ENCODE measurements around the gene NSMCE3. TPM values are rescaled to one million over a fixed set of nuclear protein-coding genes. Genes with fewer than 3 reads are reported as not detected.

Gene NSMCE3
- total RNA-seq, 1 experiment from 2014 or later = 8.0 TPM

- BruUV-seq (replicated peaks) = no TSS peak
- TF ChIP-seq CTCF (conservative IDR thresholded peaks at IDR 0.05; ENCODE audit: low read depth, low read length) = no peak
- TF ChIP-seq EZH2 (IDR thresholded peaks at IDR 0.05; ENCODE audit: low read length, unreplicated experiment) = no peak
- no peak for TF ChIP-seq EZH2phosphoT487 (IDR thresholded peaks at IDR 0.05; ENCODE audit: borderline replicate concordance, low read length)
These were observed 29.7 kb upstream of the NSMCE3 start for GRCh38 chr15:29299331-29299730.

GRCh38 chr15:29294732-29295325, 25.2 kb upstream of the NSMCE3 start:
- no peak overlapping the region for H2AFZ ChIP-seq (ENCODE audit: low read length)
- H3K9me2 ChIP-seq (replicated peaks; ENCODE audit: low read length) = no peaks in the 10 kb centered on the region
- no peaks in the 10 kb centered on the region for H4K20me1 ChIP-seq (ENCODE audit: low read length)
- H3K4me3 ChIP-seq (ENCODE audit: low read length) = no peak overlapping the region
- TF ChIP-seq CTCF (conservative IDR thresholded peaks at IDR 0.05; ENCODE audit: low read depth, low read length) (no peak), EZH2phosphoT487 (IDR thresholded peaks at IDR 0.05; ENCODE audit: borderline replicate concordance, low read length) (no peak), EZH2 (IDR thresholded peaks at IDR 0.05; ENCODE audit: low read length, unreplicated experiment) (no peak)
- no peaks in the 10 kb centered on the region for H3F3A ChIP-seq (ENCODE audit: low read length, unreplicated experiment)
- H3K9me3 ChIP-seq (ENCODE audit: low read length) = no peaks in the 10 kb centered on the region
- DNase-seq (no peak), ATAC-seq (no peak)
- intact Hi-C loops (cut with micrococcal nuclease) = no loop called here
- no peak overlapping the region for H3K9ac ChIP-seq (ENCODE audit: low read length)
- H3K4me1 ChIP-seq (ENCODE audit: insufficient read depth, low read length) = no peaks in the 10 kb centered on the region
- no peaks in the 10 kb centered on the region for H3K79me2 ChIP-seq (ENCODE audit: low read length)
- ChIA-PET CTCF (no interaction called here), POLR2A (ENCODE audit: unreplicated experiment) (no interaction called here)
- no peak overlapping the region for H3K4me2 ChIP-seq (ENCODE audit: low read length)
- peaks cover 50% of the 10 kb centered on the region for H3K27me3 ChIP-seq (ENCODE audit: low read length)
- BruUV-seq (replicated peaks) = no TSS peak
- no peaks in the 10 kb centered on the region for H3K36me3 ChIP-seq (ENCODE audit: low read depth, low read length)
- H3K27ac ChIP-seq (ENCODE audit: low read length) = no peak overlapping the region

More at GRCh38 chr15:29299331-29299730, 29.7 kb upstream of the NSMCE3 start:
- Histone ChIP-seq H3K27ac (ENCODE audit: low read length) (no peak overlapping the region), H3K9ac (ENCODE audit: low read length) (no peak overlapping the region), H3K4me2 (ENCODE audit: low read length) (no peak overlapping the region), H3F3A (ENCODE audit: low read length, unreplicated experiment) (no peaks in the 10 kb centered on the region), H3K79me2 (ENCODE audit: low read length) (no peaks in the 10 kb centered on the region), H3K27me3 (ENCODE audit: low read length) (peaks cover 57% of the 10 kb centered on the region), H2AFZ (ENCODE audit: low read length) (no peak overlapping the region), H4K20me1 (ENCODE audit: low read length) (no peaks in the 10 kb centered on the region), H3K4me3 (ENCODE audit: low read length) (no peak overlapping the region), H3K4me1 (ENCODE audit: insufficient read depth, low read length) (no peaks in the 10 kb centered on the region), H3K9me2 (replicated peaks; ENCODE audit: low read length) (no peaks in the 10 kb centered on the region), H3K36me3 (ENCODE audit: low read depth, low read length) (no peaks in the 10 kb centered on the region), H3K9me3 (ENCODE audit: low read length) (no peaks in the 10 kb centered on the region)
- no peak for DNase-seq
- ChIA-PET CTCF (no interaction called here), POLR2A (ENCODE audit: unreplicated experiment) (no interaction called here)
- ATAC-seq = no peak
- intact Hi-C loops (cut with micrococcal nuclease) = no loop called here

GRCh38 chr15:29291067-29291845, 21.6 kb upstream of the NSMCE3 start:
- Histone ChIP-seq H4K20me1 (ENCODE audit: low read length) (no peaks in the 10 kb centered on the region), H3K4me3 (ENCODE audit: low read length) (no peak overlapping the region), H3K27me3 (ENCODE audit: low read length) (peaks cover 60% of the 10 kb centered on the region), H2AFZ (ENCODE audit: low read length) (no peak overlapping the region), H3K27ac (ENCODE audit: low read length) (no peak overlapping the region), H3K9me2 (replicated peaks; ENCODE audit: low read length) (no peaks in the 10 kb centered on the region), H3F3A (ENCODE audit: low read length, unreplicated experiment) (no peaks in the 10 kb centered on the region), H3K79me2 (ENCODE audit: low read length) (no peaks in the 10 kb centered on the region), H3K36me3 (ENCODE audit: low read depth, low read length) (no peaks in the 10 kb centered on the region), H3K9ac (ENCODE audit: low read length) (no peak overlapping the region), H3K4me2 (ENCODE audit: low read length) (no peak overlapping the region), H3K9me3 (ENCODE audit: low read length) (no peaks in the 10 kb centered on the region), H3K4me1 (ENCODE audit: insufficient read depth, low read length) (no peaks in the 10 kb centered on the region)
- ChIA-PET CTCF (no interaction called here), POLR2A (ENCODE audit: unreplicated experiment) (no interaction called here)
- no peak for ATAC-seq
- no TSS peak for BruUV-seq (replicated peaks)
- DNase-seq = no peak
- no peak for TF ChIP-seq CTCF (conservative IDR thresholded peaks at IDR 0.05; ENCODE audit: low read depth, low read length)
- no peak for TF ChIP-seq EZH2 (IDR thresholded peaks at IDR 0.05; ENCODE audit: low read length, unreplicated experiment)
- no peak for TF ChIP-seq EZH2phosphoT487 (IDR thresholded peaks at IDR 0.05; ENCODE audit: borderline replicate concordance, low read length)
- intact Hi-C loops (cut with micrococcal nuclease) = no loop called here
